ENCODE data around the gene ZFYVE28.
A peak's percentile ranks its signal among the peaks of the same experiment; 100 is the strongest.

DNA sequence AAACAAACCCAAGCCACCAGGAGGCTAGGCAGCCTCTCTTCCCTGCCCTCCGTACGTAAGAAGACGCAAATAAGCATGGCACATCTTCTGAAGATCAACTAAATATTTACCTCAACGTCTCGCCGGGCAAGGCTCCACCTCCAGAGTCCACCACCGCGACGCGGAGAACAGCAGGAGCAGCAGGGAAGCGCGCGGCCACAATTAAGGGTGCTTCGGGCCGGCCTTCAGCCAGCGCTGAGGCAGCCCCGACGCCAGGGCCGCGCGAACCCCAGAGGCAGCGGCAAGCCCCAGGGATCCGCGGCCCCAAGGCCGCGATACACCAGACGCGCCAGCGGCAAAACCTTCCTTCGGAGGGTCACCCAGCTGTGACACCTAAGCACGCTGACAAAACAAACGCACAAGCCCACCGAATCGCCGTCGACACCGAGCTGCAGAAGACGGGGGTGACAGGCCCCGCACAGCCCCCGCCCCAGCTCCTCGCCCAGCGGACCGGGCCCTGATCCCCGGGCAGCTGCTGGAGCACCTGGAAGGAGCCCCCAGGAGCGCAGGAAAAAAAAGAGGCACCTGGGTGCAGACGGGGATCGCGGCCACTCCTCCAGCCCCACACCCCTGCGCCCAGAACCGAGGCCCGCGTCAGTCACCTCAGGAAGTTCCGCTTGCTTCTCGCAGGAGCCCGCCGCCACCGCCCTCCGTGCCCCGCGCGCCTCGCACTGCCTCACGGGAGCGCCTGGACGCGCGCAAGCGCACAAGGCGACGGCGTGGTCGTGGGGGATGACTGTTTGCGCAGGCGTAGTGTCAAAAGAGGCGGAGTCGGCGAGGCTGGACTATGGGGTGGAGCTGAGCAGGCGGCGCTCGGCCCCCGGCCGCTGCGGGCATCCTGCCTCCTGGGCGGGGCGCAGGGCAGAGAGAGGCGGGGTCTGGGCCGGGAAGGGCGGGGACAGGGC lies 176.8 kb downstream of the ZFYVE28 start, which contains the start of the genes HAUS3 and POLN:
- TF ChIP-seq, protein P1, sequence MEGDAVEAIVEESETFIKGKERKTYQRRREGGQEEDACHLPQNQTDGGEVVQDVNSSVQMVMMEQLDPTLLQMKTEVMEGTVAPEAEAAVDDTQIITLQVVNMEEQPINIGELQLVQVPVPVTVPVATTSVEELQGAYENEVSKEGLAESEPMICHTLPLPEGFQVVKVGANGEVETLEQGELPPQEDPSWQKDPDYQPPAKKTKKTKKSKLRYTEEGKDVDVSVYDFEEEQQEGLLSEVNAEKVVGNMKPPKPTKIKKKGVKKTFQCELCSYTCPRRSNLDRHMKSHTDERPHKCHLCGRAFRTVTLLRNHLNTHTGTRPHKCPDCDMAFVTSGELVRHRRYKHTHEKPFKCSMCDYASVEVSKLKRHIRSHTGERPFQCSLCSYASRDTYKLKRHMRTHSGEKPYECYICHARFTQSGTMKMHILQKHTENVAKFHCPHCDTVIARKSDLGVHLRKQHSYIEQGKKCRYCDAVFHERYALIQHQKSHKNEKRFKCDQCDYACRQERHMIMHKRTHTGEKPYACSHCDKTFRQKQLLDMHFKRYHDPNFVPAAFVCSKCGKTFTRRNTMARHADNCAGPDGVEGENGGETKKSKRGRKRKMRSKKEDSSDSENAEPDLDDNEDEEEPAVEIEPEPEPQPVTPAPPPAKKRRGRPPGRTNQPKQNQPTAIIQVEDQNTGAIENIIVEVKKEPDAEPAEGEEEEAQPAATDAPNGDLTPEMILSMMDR (IDR thresholded peaks at IDR 0.05), result no peak
- TF ChIP-seq POLR2A (IDR thresholded peaks at IDR 0.05), result peak; percentile 45 to 89
